HepG2 (cell line): ENCODE data around the gene IFNG. TPM values are rescaled to one million over a fixed set of nuclear protein-coding genes. Genes with fewer than 3 reads are reported as not detected.

ENCODE experiments used
- ATAC-seq: fragments of 200-7000 bp; cut with Tn5 transposase; 3 replicates; pipeline ENCODE4 v1.9.1; 2020; ENCODE audit warnings: mild to moderate bottlenecking, moderate library complexity
- BruUV-seq: library from RNA; stranded (reverse); fragments of 400-500 nt; replicated peaks from 2 replicates; lab custom pipeline; 2021; lab: Mats Ljungman, UMichigan
- CTCF ChIA-PET: fragments of 300-600 bp; formaldehyde crosslinking; extraction: SDS; loops from one replicate; lab custom pipeline; 2021; ENCODE audit warnings: low total read pairs, inconsistent platforms, low intra/inter-chr PET ratio; lab: Yijun Ruan, JAX
- POLR2A ChIA-PET: fragments of 350-600 bp; sonication (Branson Sonifier 250); formaldehyde crosslinking; loops from one replicate; lab custom pipeline; 2020; ENCODE audit warnings: antibody characterized with exemption, inconsistent platforms; lab: Yijun Ruan, JAX
- DNase-seq: peaks from one replicate; pipeline ENCODE4 v3.0.0-alpha.2; 2015; ENCODE audit warnings: low spot score
- FAIRE-seq: peaks from 3 replicates; lab custom pipeline; 2011; peaks lifted over from hg19 to GRCh38; lab: Jason Lieb, UNC
- H2AFZ ChIP-seq: one replicate; pipeline ENCODE4 v1.6.1; 2011; ENCODE audit warnings: low read length, inconsistent platforms
- H3K27ac ChIP-seq: fragments of 300-600 bp; 3 replicates; pipeline ENCODE4 v1.8.0; 2011; ENCODE audit warnings: mixed run types, mild to moderate bottlenecking, mixed read lengths, low read length, inconsistent platforms; ENCODE audit not compliant: insufficient read depth; ENCODE audit errors: extremely low read length
- H3K27me3 ChIP-seq, 2 experiments: fragments of 200-600 bp in 1 of 2; 2 replicates in 1 of 2; 3 replicates in 1 of 2; pipeline versions ENCODE4 v1.6.0 to v1.8.0; 2011; ENCODE audit warnings: low read length in 2 of 2, mild to moderate bottlenecking in 2 of 2, moderate library complexity in 2 of 2, inconsistent platforms in 1 of 2; ENCODE audit not compliant: insufficient read depth in 2 of 2, control insufficient read depth in 1 of 2
- H3K36me3 ChIP-seq, 2 experiments: fragments of 200-600 bp in 1 of 2; replicated peaks in 1 of 2; 2 replicates in 1 of 2; 3 replicates in 1 of 2; pipeline versions ENCODE4 v1.5.1 to v1.8.0; 2011; ENCODE audit warnings: low read length in 2 of 2, inconsistent platforms in 1 of 2; ENCODE audit not compliant: insufficient read depth in 2 of 2, control insufficient read depth in 1 of 2
- H3K4me1 ChIP-seq: 2 replicates; pipeline ENCODE4 v1.5.1; 2012; ENCODE audit warnings: low read length, inconsistent platforms; ENCODE audit not compliant: insufficient read depth
- H3K4me2 ChIP-seq: 2 replicates; pipeline ENCODE4 v1.6.0; 2011; ENCODE audit warnings: low read depth, low read length, inconsistent platforms
- H3K4me3 ChIP-seq, 3 experiments: fragments of 200-600 bp in 1 of 3; sonication (generic), shearing (Covaris generic) in 1 of 3; replicated peaks in 1 of 3; 2 replicates each; pipeline ENCODE4 v1.5.1; 2011 to 2016; ENCODE audit warnings: low read length in 3 of 3, inconsistent platforms in 2 of 3, low read depth in 2 of 3, mild to moderate bottlenecking in 2 of 3, control low read depth in 1 of 3, mixed read lengths in 1 of 3; ENCODE audit not compliant: insufficient read depth in 1 of 3
- H3K79me2 ChIP-seq: one replicate; pipeline ENCODE4 v1.6.1; 2011; ENCODE audit warnings: low read length, inconsistent platforms; ENCODE audit not compliant: insufficient read depth
- H3K9ac ChIP-seq: 2 replicates; pipeline ENCODE4 v1.6.0; 2011; ENCODE audit warnings: mild to moderate bottlenecking, low read depth, low read length, inconsistent platforms; ENCODE audit not compliant: insufficient read depth
- H3K9me3 ChIP-seq: 2 replicates; pipeline ENCODE4 v1.5.1; 2012; ENCODE audit warnings: mild to moderate bottlenecking, low read length
- H4K20me1 ChIP-seq: 2 replicates; pipeline ENCODE4 v1.6.0; 2011; ENCODE audit warnings: inconsistent platforms, mild to moderate bottlenecking, low read length, moderate library complexity; ENCODE audit not compliant: insufficient read depth
- ARID2 ChIP-seq: sonication (generic); formaldehyde crosslinking; IDR thresholded peaks from 2 replicates; pipeline ENCODE4 v1.8.1; 2022; ENCODE audit warnings: mild to moderate bottlenecking, missing genetic modification reagents, borderline replicate concordance
- BRCA1 ChIP-seq: sonication (generic); formaldehyde crosslinking; IDR thresholded peaks from 2 replicates; pipeline ENCODE4 v1.4.0; 2020; ENCODE audit warnings: missing genetic modification reagents
- GATA4 ChIP-seq: sonication (generic); IDR thresholded peaks from 2 replicates; pipeline ENCODE4 v1.6.1; 2016; ENCODE audit warnings: antibody characterized with exemption, low read depth, borderline replicate concordance
- GTF2F1 ChIP-seq: fragments of 150-350 bp; IDR thresholded peaks from 2 replicates; pipeline ENCODE4 v1.6.1; 2014; ENCODE audit warnings: low read length
- HHEX ChIP-seq: IDR thresholded peaks from 2 replicates; pipeline ENCODE4 v1.6.1; 2016; ENCODE audit warnings: control low read depth
- MZF1 ChIP-seq: sonication (generic); formaldehyde crosslinking; IDR thresholded peaks from 2 replicates; pipeline ENCODE4 v1.8.1; 2023; ENCODE audit warnings: mild to moderate bottlenecking, missing genetic modification reagents, borderline replicate concordance
- NFRKB ChIP-seq: fragments of 450-650 bp; IDR thresholded peaks from 2 replicates; pipeline ENCODE4 v1.6.1; 2017
- PCBP2 ChIP-seq: fragments of 200-400 bp; formaldehyde crosslinking; optimal IDR thresholded peaks from 2 replicates; pipeline ENCODE3; 2018; ENCODE audit warnings: low read length, low read depth; ENCODE audit not compliant: poor library complexity, severe bottlenecking
- ZBTB44 ChIP-seq: sonication (generic); formaldehyde crosslinking; IDR thresholded peaks from 2 replicates; pipeline ENCODE4 v1.4.0; 2020; ENCODE audit warnings: missing genetic modification reagents
- ZNF232 ChIP-seq: sonication (generic); formaldehyde crosslinking; IDR thresholded peaks from 2 replicates; pipeline ENCODE4 v1.4.0; 2020; ENCODE audit warnings: missing genetic modification reagents, borderline replicate concordance
- ZNF333 ChIP-seq: sonication (generic); formaldehyde crosslinking; IDR thresholded peaks from 2 replicates; pipeline ENCODE4 v1.4.0; 2020; ENCODE audit warnings: mild to moderate bottlenecking, missing genetic modification reagents, borderline replicate concordance
- ZNF432 ChIP-seq: sonication (generic); formaldehyde crosslinking; IDR thresholded peaks from 2 replicates; pipeline ENCODE4 v1.5.0; 2020; ENCODE audit warnings: missing genetic modification reagents, mild to moderate bottlenecking, borderline replicate concordance
- ZNF597 ChIP-seq: sonication (generic); formaldehyde crosslinking; IDR thresholded peaks from 2 replicates; pipeline ENCODE4 v1.5.0; 2020; ENCODE audit warnings: missing genetic modification reagents
- ZNF788 ChIP-seq: sonication (generic); formaldehyde crosslinking; IDR thresholded peaks from 2 replicates; pipeline ENCODE4 v1.5.0; 2020; ENCODE audit warnings: mild to moderate bottlenecking, missing genetic modification reagents, borderline replicate concordance
- WGBS: methylation state at CpG from one replicate; pipeline ENCODE4 v1.1.6; 2017; ENCODE audit warnings: low lambda C conversion rate; 5-methylcytosine and 5-hydroxymethylcytosine counted together
- in situ Hi-C: cut with HindIII; loops from 2 replicates; pipeline ENCODE4 v1.10.0; 2017; ENCODE audit warnings: low pct_unique_long_range_greater_than_20kb; ENCODE audit not compliant: extremely low pct_ligation_motif_present
- intact Hi-C: fragments of 100-400 bp; cut with micrococcal nuclease; formaldehyde crosslinking; loops from one replicate; pipeline ENCODE4 v1.10.0; 2022; ENCODE audit not compliant: unreplicated experiment
- polyA plus RNA-seq, 8 experiments: library from polyadenylated mRNA; depleted of rRNA in 3 of 8; stranded (reverse) in 7 of 8; unstranded in 1 of 8; fragments of >200 nt; fragmentation: Illumina TruSeq in 4 of 8; extraction: Trizol in 4 of 8; gene quantifications; 2 replicates each; pipeline versions ENCODE4 v1.2.1 to v1.2.3, GENCODE V29; 2011 to 2016; ENCODE audit warnings: low read depth in 4 of 8, missing spikeins in 1 of 8, mixed read lengths in 1 of 8; ENCODE audit not compliant: insufficient read depth in 1 of 8
- total RNA-seq, 5 experiments: library from RNA; depleted of rRNA; stranded (reverse); fragments of >200 nt; fragmentation: Illumina TruSeq; extraction: Trizol; gene quantifications; 2 replicates each; pipeline ENCODE4 v1.2.3, GENCODE V29; 2016; ENCODE audit warnings: low read depth in 1 of 5
- TF ChIP-seq, protein P1 (sequence below): sonication (generic); formaldehyde crosslinking; IDR thresholded peaks from 2 replicates; pipeline ENCODE4 v1.4.0; 2020; ENCODE audit warnings: missing genetic modification reagents
- TF ChIP-seq, protein P2 (sequence below): conservative IDR thresholded peaks from 2 replicates; pipeline ENCODE4 v1.6.1; 2018; ENCODE audit warnings: missing genetic modification reagents
- TF ChIP-seq, protein P3 (sequence below), 2 experiments: sonication (generic) in 1 of 2; formaldehyde crosslinking in 1 of 2; IDR thresholded peaks; 2 replicates each; pipeline versions ENCODE4 v1.5.1 to v1.6.1; 2011 to 2020; ENCODE audit warnings: borderline replicate concordance in 1 of 2, low read depth in 1 of 2, low read length in 1 of 2, mild to moderate bottlenecking in 1 of 2, missing genetic modification reagents in 1 of 2, moderate library complexity in 1 of 2

Gene IFNG
- total and polyA plus RNA-seq, 2 of the 13 experiments (the other 11 are each of a cell fraction or from before 2014, with no cell fraction given) = not detected

GRCh38 chr12:68118096-68118755, 41.3 kb downstream of the IFNG start:
- in situ Hi-C loops (no loop called here), intact Hi-C loops (no loop called here)
- H3K36me3 ChIP-seq = no peaks in the 10 kb centered on the region
- no peaks in the 10 kb centered on the region for H3K9me3 ChIP-seq
- H4K20me1 ChIP-seq = no peaks in the 10 kb centered on the region
- 46% methylated on average over 7 of the region's 7 CpGs for WGBS
- no peak overlapping the region for H3K4me3 ChIP-seq
- no peak for FAIRE-seq
- H3K9ac ChIP-seq = no peak overlapping the region
- POLR2A ChIA-PET = no interaction called here
- no peak overlapping the region for H3K4me2 ChIP-seq
- no TSS peak for BruUV-seq
- H3K79me2 ChIP-seq = no peaks in the 10 kb centered on the region
- H3K27me3 ChIP-seq = no peaks in the 10 kb centered on the region; a peak in 1 of 5 replicates
- H3K27ac ChIP-seq = no peak overlapping the region
- H2AFZ ChIP-seq = no peak overlapping the region
- no peak for ATAC-seq
- CTCF ChIA-PET = no interaction called here
- no peak for DNase-seq
- no peaks in the 10 kb centered on the region for H3K4me1 ChIP-seq
- TF ChIP-seq HHEX (CRISPR knock-in tag) (no peak), GATA4 (no peak), ZNF232 (CRISPR knock-in tag) (no peak), PCBP2 (no peak), ARID2 (no peak), BRCA1 (CRISPR knock-in tag) (no peak), ZNF788 (CRISPR knock-in tag) (no peak), ZNF333 (CRISPR knock-in tag) (no peak), ZBTB44 (CRISPR knock-in tag) (no peak), GTF2F1 (no peak), ZNF432 (CRISPR knock-in tag) (no peak), NFRKB (no peak), MZF1 (CRISPR knock-in tag) (no peak), ZNF597 (CRISPR knock-in tag) (no peak)
- TF ChIP-seq, protein P1, sequence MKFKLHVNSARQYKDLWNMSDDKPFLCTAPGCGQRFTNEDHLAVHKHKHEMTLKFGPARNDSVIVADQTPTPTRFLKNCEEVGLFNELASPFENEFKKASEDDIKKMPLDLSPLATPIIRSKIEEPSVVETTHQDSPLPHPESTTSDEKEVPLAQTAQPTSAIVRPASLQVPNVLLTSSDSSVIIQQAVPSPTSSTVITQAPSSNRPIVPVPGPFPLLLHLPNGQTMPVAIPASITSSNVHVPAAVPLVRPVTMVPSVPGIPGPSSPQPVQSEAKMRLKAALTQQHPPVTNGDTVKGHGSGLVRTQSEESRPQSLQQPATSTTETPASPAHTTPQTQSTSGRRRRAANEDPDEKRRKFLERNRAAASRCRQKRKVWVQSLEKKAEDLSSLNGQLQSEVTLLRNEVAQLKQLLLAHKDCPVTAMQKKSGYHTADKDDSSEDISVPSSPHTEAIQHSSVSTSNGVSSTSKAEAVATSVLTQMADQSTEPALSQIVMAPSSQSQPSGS (CRISPR knock-in tag) = no peak
- TF ChIP-seq, protein P2, sequence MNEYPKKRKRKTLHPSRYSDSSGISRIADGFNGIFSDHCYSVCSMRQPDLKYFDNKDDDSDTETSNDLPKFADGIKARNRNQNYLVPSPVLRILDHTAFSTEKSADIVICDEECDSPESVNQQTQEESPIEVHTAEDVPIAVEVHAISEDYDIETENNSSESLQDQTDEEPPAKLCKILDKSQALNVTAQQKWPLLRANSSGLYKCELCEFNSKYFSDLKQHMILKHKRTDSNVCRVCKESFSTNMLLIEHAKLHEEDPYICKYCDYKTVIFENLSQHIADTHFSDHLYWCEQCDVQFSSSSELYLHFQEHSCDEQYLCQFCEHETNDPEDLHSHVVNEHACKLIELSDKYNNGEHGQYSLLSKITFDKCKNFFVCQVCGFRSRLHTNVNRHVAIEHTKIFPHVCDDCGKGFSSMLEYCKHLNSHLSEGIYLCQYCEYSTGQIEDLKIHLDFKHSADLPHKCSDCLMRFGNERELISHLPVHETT (CRISPR knock-in tag) = no peak
- TF ChIP-seq, protein P3, sequence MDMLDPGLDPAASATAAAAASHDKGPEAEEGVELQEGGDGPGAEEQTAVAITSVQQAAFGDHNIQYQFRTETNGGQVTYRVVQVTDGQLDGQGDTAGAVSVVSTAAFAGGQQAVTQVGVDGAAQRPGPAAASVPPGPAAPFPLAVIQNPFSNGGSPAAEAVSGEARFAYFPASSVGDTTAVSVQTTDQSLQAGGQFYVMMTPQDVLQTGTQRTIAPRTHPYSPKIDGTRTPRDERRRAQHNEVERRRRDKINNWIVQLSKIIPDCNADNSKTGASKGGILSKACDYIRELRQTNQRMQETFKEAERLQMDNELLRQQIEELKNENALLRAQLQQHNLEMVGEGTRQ (IDR thresholded peaks at IDR 0.05; ENCODE audit: low read depth, low read length) = no peak
- TF ChIP-seq, protein P3 (CRISPR knock-in tag; IDR thresholded peaks at IDR 0.05; ENCODE audit: borderline replicate concordance) = no peak
